VCaP (cell line): ENCODE data around the gene SCAF11.

ENCODE experiments used
- H3K27ac ChIP-seq: fragments of 450-650 bp; 2 replicates; pipeline ENCODE4 v1.5.1; 2017
- TF ChIP-seq, protein P1 (sequence below): fragments of 450-650 bp; conservative IDR thresholded peaks from 2 replicates; pipeline ENCODE4 v1.5.1; 2017; ENCODE audit warnings: mild to moderate bottlenecking, moderate library complexity

Gene SCAF11

DNA sequence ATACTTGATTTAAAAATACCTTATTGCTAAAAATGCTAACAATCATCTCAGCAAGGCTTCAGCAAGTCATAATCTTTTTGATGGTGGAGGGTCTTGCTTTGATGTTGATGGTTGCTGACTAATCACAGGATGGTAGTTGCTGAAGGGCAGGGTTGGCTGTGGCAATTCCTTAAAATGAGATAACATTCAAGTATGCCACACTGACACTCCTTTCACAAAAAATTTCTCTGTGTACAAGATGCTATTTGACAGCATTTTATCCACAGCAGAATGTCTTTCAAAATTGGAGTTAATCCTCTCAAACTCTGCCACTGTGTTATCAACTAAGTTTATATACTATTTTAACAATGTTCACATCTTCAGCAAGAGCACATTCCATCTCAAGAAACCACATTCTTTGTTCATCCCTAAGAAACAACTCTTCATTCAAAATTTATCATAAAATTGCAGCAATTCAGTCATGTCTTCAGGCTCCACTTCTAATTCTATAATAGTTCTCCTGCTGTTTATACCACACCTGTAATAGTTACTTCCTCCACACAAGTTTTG, 16.1 kb downstream of the SCAF11 start:
- TF ChIP-seq, protein P1, sequence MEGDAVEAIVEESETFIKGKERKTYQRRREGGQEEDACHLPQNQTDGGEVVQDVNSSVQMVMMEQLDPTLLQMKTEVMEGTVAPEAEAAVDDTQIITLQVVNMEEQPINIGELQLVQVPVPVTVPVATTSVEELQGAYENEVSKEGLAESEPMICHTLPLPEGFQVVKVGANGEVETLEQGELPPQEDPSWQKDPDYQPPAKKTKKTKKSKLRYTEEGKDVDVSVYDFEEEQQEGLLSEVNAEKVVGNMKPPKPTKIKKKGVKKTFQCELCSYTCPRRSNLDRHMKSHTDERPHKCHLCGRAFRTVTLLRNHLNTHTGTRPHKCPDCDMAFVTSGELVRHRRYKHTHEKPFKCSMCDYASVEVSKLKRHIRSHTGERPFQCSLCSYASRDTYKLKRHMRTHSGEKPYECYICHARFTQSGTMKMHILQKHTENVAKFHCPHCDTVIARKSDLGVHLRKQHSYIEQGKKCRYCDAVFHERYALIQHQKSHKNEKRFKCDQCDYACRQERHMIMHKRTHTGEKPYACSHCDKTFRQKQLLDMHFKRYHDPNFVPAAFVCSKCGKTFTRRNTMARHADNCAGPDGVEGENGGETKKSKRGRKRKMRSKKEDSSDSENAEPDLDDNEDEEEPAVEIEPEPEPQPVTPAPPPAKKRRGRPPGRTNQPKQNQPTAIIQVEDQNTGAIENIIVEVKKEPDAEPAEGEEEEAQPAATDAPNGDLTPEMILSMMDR, result no peak
- H3K27ac ChIP-seq, result no peak overlapping the region

DNA sequence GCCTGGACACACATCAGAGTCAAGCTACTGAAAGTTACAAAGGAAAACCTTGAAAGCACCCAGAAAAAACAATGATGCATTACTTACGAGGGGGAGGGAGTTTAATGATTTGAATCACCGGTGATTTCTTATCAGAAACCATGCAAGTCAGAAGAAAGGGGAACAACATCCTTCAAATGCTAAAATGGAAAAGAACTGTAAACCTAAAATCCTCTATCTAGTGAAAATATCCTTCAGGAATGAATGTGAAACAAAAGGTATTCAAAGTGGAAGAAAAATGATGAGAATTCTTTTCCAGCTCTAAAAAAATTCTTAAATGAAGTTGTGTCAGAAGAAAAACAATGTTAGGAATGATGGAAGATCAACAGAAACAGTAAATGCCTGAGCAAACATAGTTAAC, 16.8 kb downstream of the SCAF11 start:
- H3K27ac ChIP-seq, result no peak overlapping the region
- TF ChIP-seq, protein P1, result no peak

DNA sequence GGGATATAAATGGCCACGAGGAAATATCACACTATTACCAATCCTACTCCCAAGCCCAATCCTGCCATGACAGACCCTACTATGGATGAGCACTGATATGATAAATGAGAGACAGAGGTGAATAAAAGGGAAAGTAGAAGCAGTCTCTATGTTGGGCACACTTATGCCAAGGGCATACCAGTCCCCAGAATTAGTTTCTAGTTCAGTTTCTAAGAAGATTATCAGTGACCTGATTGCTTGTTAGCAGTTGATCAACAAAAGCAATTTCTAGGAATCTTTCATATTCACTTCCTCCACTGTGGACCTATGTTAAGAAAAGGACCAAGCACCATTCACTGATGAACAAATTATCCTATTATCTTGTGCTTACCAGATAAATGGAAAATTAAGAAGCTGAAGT, 20.0 kb downstream of the SCAF11 start:
- no peak overlapping the region for H3K27ac ChIP-seq
- TF ChIP-seq, protein P1, result no peak

DNA sequence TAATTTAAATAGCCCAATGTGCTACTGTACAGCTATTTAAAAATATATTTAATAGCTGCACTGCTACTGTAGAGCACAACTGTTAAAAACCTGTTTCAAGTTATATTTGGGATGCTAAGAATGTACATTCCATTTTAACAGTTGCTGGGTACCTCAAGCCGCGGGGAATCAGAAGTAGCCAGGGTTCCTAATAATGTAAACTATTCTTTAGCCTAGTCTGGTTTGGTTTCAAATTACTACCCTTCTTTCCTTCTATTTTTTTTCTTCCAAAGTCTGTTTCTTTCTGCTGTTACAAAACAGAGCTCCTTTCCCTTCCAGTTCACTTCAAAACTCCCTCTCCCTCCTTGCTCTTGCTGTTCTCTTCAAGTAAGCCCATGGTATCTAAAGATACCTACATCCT, 21.3 kb downstream of the SCAF11 start:
- no peak overlapping the region for H3K27ac ChIP-seq
- TF ChIP-seq, protein P1, result no peak

DNA sequence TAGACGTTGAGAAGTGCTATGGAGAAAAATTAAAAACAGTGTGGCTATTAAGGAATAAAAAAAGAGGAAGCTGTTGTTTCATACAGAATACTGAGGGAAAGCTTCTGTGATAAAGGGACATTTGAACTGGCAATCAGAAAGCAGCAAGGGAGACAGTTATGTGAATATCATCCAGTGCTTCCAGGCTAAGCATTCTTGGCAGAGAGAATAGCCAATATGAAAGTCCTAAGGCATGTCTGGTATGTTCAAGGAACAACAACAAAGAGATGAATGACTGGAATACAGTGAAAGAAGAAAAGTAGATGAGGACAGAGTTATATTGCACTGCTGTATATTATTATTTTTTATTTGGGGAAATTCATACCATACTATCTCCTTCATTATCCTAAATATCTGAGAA, 23.9 kb downstream of the SCAF11 start:
- TF ChIP-seq, protein P1, result no peak
- H3K27ac ChIP-seq, result peak overlapping the region; percentile 1; the same call in 1 of the 2 replicates

DNA sequence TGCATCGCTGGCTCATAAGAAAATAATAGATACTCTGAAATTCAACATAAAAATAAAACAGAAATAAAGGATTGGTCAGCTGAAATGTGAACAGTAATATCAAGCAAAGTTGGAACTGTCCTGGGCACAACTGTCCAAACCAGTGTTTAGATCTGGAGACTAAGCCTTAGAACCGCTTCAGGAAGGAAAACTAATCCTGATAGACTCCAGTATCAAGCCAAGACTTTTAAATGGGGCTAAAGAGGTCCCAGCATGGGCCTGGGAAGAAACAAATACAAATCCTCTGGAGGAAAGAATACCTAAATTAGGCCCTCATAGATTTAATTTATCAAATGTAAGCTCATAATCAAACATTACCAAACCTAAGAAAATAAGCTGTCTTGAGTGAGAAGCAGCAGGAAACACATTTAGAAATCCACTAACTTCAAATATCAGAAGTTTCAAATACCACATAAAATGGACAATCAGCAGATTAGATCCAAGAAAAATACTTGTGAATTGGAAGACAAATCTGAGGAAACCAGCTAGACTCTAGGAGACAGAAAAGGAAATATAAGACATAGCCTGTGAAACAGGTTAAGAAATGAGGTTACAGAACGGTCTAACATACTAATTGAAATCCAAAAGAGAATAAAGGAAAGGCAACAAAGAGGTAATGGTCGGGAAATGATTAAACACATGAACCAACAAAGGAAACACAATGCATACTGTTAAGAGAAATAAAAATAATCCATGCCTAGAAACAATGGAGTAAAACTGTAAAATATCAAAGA, 27.6 kb downstream of the SCAF11 start:
- TF ChIP-seq, protein P1, result no peak

DNA sequence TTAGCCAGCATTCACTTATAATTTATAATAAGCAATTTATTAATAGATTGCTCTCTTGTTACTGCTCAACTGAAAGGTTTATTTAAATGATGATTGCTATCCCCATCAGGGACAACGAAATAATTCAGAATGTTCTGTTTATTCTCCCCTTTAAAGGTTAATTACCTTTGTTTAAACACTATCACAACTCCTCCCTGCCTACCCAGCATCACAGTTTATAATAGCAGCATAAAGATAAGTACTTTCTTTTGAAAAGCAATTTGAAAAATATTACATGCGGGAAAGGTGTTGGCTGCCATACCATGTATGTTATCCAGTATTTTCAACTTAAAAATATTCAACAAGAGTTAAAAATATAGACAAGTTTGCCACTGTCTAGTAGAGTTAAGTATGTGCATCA, 30.6 kb downstream of the SCAF11 start:
- no peak overlapping the region for H3K27ac ChIP-seq
- TF ChIP-seq, protein P1, result no peak

More for the DNA sequence above, 27.6 kb downstream of the SCAF11 start:
- H3K27ac ChIP-seq, result no peak overlapping the region
